C4-2B (cell line): ENCODE measurements around the gene PBX1.

ENCODE experiments used
- H3K27ac ChIP-seq: fragments of 450-650 bp; 2 replicates; pipeline ENCODE4 v1.5.1; 2017
- CTCF ChIP-seq: fragments of 450-650 bp; conservative IDR thresholded peaks from 2 replicates; pipeline ENCODE4 v1.5.1; 2017; ENCODE audit warnings: mild to moderate bottlenecking
- ZFX ChIP-seq: fragments of 450-650 bp; IDR thresholded peaks from 2 replicates; pipeline ENCODE4 v1.6.1; 2017

PBX1 gene

GRCh38 chr1:164804366-164804765, 245.4 kb downstream of the PBX1 start:
- no peak overlapping the region for H3K27ac ChIP-seq
- no peak for TF ChIP-seq CTCF
- TF ChIP-seq ZFX: no peak

- TF ChIP-seq CTCF (no peak), ZFX (no peak)
- H3K27ac ChIP-seq: no peak overlapping the region
Measured at GRCh38 chr1:164805399-164805798, 246.4 kb downstream of the PBX1 start.

GRCh38 chr1:164806531-164806930, 247.5 kb downstream of the PBX1 start:
- H3K27ac ChIP-seq: no peak overlapping the region

GRCh38 chr1:164813776-164814175, 254.8 kb downstream of the PBX1 start:
- TF ChIP-seq CTCF (no peak), ZFX (no peak)
- no peak overlapping the region for H3K27ac ChIP-seq

More at GRCh38 chr1:164806531-164806930, 247.5 kb downstream of the PBX1 start:
- TF ChIP-seq CTCF: no peak
- no peak for TF ChIP-seq ZFX

GRCh38 chr1:164821648-164822047, 262.7 kb downstream of the PBX1 start:
- no peak overlapping the region for H3K27ac ChIP-seq
- TF ChIP-seq ZFX (no peak), CTCF (no peak)

GRCh38 chr1:164823486-164824279, 264.7 kb downstream of the PBX1 start:
- TF ChIP-seq CTCF: no peak
- no peak for TF ChIP-seq ZFX
- H3K27ac ChIP-seq: no peak overlapping the region

- TF ChIP-seq ZFX (no peak), CTCF (no peak)
- no peak overlapping the region for H3K27ac ChIP-seq
Measured at GRCh38 chr1:164824542-164824941, 265.6 kb downstream of the PBX1 start.
